B cell (primary cell): Measurements from ENCODE around the gene ITGB1BP1.

Experiments
- CTCF ChIP-seq: fragments of 200-600 bp; IDR thresholded peaks from one replicate; pipeline ENCODE4 v1.8.0; 2022; ENCODE audit warnings: antibody characterized with exemption, mild to moderate bottlenecking
- EZH2 ChIP-seq: IDR thresholded peaks from 2 replicates; pipeline ENCODE4 v1.6.1; 2012; ENCODE audit warnings: borderline replicate concordance, low read depth, mild to moderate bottlenecking, moderate library complexity, low read length; ENCODE audit not compliant: insufficient read depth, poor library complexity, severe bottlenecking

GRCh38 chr2:9397201-9397600 lies 26.1 kb downstream of the ITGB1BP1 start:
- TF ChIP-seq EZH2 (no peak), CTCF (no peak)
